ENCODE measurements around the gene LEMD3.

Gene LEMD3

GRCh38 chr12:65168681-65169319 is 583 bp upstream of the LEMD3 start:
- DNase-seq (ENCODE audit: low read depth in 4 of 4, low spot score in 1 of 4) = no peak

DNA sequence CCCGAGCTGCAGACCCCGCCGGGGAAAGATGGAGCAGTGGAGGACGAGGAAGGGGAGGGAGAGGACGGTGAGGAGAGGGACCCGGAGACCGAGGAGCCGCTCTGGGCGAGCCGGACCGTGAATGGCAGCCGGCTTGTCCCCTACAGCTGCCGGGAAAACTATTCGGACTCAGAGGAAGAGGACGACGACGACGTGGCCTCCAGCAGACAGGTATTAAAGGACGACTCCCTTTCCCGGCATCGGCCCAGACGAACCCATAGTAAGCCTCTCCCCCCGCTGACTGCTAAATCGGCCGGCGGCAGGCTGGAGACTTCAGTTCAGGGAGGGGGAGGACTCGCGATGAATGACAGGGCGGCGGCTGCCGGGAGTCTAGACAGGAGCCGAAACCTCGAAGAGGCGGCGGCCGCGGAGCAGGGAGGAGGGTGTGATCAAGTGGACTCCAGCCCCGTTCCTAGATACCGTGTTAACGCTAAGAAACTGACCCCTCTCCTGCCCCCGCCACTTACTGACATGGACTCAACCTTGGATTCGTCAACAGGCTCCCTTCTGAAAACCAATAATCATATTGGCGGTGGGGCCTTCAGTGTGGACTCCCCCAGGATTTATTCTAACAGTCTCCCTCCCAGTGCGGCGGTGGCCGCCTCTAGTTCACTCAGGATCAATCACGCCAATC is 962 bp downstream of the LEMD3 start:
- DNase-seq (ENCODE audit: low read depth in 4 of 4, low spot score in 1 of 4) = peak in 3 of 4 experiments; percentile 30 to 52 (median 44)

DNA sequence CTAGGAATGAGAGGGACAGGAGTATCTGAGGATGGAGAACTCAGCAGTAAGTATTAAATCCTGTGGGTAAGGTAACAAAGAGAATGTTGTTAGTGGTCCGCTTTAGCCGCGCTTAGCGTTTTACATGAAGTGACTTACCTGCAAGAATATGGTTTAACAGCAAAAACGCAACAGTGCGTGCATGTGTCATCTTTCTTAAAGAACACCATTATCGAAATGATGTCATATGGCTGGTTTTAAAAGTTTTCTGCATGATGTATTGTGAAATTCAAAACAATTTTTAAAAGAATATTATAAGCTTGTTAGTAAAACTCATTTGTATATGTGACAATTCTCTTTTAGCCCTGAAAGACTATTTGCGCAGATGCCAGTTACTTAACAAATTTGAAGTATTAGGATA is 1.7 kb downstream of the LEMD3 start:
- DNase-seq (ENCODE audit: low read depth in 4 of 4, low spot score in 1 of 4) = no peak

- no peak for DNase-seq (ENCODE audit: low read depth in 4 of 4, low spot score in 1 of 4)
Observed at GRCh38 chr12:65171870-65172269, 2.5 kb downstream of the LEMD3 start.

GRCh38 chr12:65175385-65175784 is 6.0 kb downstream of the LEMD3 start:
- no peak for DNase-seq (ENCODE audit: low read depth in 4 of 4, low spot score in 1 of 4)

DNA sequence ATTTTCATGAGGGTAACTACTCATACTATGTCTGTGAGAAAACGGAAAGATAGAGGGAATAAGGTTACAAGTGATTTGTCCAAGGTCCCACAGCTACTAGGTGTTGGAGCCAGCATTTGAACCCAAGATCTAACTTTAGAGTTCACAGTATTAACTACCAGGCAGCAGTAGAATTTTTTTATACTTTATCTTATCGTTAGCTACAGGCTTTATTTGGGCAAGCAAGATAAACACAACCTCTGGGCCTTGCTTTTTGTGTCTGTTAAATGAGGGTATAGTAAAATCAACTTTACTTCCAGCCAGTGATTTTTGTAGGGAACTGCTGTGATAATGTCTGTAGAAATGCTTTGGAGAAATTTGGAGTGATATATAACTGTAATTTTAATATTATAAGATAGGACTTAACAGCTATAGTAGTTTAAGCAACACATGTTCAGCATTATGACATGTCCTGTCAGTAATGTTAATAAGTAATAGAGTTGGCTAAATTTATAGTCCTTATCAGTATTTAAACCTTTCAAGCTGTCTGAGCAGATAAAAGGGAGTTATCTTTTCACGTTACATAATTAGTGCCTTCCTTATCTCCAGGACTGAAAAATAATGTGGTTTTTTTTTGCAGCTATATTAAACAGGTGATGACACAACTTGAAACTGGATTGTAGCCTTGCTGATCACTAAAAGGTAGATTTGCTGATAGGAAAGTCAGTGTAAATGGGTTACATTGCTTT is 12.8 kb downstream of the LEMD3 start:
- no peak for DNase-seq (ENCODE audit: low read depth in 4 of 4, low spot score in 1 of 4)

DNA sequence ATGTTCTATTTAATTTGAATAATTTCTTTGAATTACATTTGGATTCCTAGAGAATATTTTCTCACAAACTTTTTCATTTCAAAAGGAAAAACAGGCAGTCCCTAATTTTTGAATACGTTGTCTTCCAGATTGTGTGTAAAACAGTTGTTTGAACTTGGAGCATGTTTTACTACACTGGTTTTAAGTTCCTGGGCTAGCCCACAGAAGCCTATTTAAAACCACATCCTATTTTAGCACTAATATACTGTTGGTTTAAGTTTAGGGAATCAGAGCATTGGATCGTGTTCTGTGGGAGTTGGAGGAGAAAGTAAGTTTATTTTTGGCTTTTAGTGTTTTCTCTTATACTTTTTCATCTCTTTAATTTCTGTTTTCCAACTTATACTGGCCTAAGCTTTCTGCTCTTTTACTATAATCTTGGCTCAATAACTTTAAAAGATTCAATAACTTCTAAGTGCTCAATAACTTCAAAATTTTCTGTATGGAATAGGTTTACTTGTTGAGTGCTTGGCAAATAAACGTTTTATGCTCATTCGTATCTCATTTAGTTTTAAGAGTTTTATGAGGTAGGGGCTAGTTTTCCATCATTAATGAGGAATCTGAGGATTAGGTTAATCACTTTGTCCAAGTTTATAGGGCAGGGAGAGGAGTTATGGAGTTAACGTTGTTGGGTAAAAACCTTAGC is 14.9 kb downstream of the LEMD3 start:
- DNase-seq (ENCODE audit: low read depth in 4 of 4, low spot score in 1 of 4) = no peak

DNA sequence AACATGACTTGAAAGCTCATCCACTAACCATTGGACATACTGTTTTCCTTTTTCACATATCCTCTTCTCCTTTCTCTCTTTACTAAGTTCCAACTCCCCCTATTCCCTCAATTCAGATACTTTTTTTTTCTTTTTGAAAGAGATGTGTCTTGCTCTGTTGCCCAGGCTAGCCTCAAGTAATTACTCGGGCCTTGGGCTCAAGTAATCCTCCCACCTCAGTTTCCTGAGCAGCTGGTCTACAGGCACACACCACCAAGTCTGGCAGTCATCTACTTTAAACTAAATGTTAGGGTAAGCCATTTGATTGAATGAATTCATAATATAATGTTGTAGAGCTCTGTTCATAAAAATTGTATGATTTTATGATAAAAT is 15.5 kb downstream of the LEMD3 start:
- no peak for DNase-seq (ENCODE audit: low read depth in 4 of 4, low spot score in 1 of 4)

DNA sequence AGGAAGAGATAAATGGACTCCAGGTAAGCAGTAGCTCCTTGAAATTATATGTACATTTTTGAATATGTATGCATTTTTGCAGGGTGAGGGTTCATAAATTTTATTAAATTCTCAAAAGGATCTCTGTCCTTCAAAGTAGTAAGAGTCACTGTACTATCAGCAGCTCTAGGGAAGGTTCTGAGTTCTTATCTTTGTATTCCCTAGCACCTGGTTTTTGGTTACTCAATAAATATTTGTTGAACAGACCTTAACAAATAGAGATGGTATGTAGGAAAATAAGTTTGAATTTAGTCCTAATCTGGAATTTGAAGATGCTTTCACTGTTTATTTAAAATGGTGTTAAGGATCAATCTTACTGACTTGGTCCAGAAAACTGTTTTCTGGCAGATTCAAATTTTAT is 18.3 kb downstream of the LEMD3 start:
- no peak for DNase-seq (ENCODE audit: low read depth in 4 of 4, low spot score in 1 of 4)

- DNase-seq (ENCODE audit: low read depth in 4 of 4, low spot score in 1 of 4) = no peak
Observed at GRCh38 chr12:65188179-65188701, 18.9 kb downstream of the LEMD3 start.

DNA sequence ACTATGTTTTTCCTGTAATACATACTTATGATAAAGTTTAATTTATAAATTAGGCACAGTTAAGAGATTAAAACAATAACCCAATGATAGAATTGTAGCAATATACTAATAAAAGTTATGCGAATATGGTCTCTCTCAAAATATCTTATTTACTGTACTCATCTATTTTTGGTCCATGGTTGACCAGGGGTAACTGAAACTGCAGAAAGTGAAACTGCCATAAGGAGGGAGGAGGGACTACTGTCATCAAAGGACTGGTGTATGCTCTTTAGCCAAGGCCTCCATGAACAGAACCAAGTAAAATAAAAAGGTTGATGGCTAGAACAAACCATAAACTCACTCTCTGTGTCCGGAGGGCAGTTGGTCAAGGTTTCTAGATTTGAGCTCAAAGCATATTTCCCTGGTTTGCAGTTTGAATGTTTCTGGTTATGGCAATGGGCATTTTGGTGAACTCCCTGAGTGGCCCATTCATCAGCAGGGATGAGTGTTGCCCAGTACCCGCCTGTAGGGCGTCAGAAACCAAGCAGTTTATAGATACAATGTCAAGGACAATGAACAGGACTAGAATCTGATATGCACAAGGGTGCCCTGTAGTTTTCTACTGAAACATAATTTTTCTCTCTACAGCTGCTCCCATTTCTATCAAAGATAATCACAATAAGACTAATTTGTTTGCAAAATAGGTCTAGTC is 19.8 kb downstream of the LEMD3 start:
- DNase-seq (ENCODE audit: low read depth in 4 of 4, low spot score in 1 of 4) = no peak

GRCh38 chr12:65192963-65193516 is 23.7 kb downstream of the LEMD3 start:
- DNase-seq (ENCODE audit: low read depth in 4 of 4, low spot score in 1 of 4) = no peak

- no peak for DNase-seq (ENCODE audit: low read depth in 4 of 4, low spot score in 1 of 4)
Observed at GRCh38 chr12:65194949-65195348, 25.6 kb downstream of the LEMD3 start.

GRCh38 chr12:65195387-65196055 is 26.1 kb downstream of the LEMD3 start:
- DNase-seq (ENCODE audit: low read depth in 4 of 4, low spot score in 1 of 4) = no peak

DNA sequence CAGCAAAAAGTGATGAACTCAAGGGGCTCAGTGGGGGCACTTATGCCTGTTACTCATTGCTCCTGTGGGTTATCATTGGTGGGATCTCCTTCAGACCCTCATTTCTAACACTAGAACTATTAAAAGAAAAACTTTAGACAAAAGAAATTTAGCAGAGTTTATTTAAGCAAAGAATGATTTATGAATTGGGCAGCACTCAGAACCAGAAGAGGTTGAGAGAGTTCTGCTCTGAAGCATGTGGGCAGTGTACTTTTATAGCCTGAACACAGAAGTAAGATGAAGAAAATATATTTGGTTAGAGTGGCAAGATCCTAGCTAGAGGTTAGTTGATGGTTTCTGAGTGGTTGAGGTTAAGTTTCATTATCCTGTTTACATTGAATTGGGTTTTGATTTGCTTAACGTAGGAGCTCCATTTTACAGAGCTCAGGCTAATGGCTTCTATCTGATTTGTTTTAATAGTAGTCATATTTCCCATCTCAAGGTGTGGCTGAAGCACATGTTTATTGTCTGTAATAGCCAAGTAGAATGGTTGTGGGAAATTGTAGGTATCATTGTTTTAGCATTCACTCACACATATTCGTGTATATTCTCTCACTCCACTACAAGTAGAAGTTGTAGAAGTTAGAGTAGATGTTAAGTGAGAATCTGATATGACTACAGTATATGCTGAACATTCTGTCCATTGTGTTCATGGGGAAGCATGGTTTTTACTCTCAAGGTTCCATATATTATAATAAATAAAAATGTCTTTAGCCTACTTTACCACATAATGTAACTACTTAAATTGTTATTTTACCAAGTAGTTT is 27.6 kb downstream of the LEMD3 start:
- DNase-seq (ENCODE audit: low read depth in 4 of 4, low spot score in 1 of 4) = no peak

DNA sequence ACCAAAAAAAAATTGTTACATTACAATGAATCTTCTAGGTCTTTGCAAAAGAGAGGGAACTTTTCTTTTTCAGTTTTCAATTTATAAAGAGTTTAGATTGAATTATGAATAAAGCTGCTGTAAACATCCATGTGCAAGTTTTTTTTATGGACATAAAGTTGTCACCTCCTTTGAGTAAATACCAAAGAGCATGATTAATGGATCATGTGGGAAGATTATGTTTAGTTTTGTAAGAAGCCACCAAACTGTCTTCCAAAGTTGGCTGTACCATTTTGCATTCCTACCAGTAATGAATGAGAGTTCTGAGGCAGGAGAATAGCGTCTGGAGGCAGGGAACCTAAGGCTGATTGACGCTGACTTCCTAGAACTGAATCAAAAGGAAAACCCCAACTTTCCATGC is 30.2 kb downstream of the LEMD3 start:
- DNase-seq (ENCODE audit: low read depth in 4 of 4, low spot score in 1 of 4) = no peak

GRCh38 chr12:65200007-65200665 is 30.8 kb downstream of the LEMD3 start:
- DNase-seq (ENCODE audit: low read depth in 4 of 4, low spot score in 1 of 4) = no peak

GRCh38 chr12:65203376-65203775 is 34.0 kb downstream of the LEMD3 start:
- no peak for DNase-seq (ENCODE audit: low read depth in 4 of 4, low spot score in 1 of 4)

All from stimulated activated CD4-positive, alpha-beta T cell treated with anti-CD3 and anti-CD28 coated beads, Interleukin-1b, Interleukin-23, amount 100 ng/mL, for 24 hours (primary cell).